G401.6 (cell line): ENCODE results near the gene ABHD1.

Experiments used
- FAIRE-seq: peaks from 2 replicates; lab custom pipeline; 2012; peaks lifted over from hg19 to GRCh38; lab: Jason Lieb, UNC

Gene ABHD1

GRCh38 chr2:27086724-27087593, 36.7 kb upstream of the ABHD1 start, which contains the start of gene KHK:
KHK (plus strand) TSS chr2:27086772; CDS start chr2:27087260, 488 bp downstream.
- FAIRE-seq: no peak

GRCh38 chr2:27087823-27088410, 35.7 kb upstream of the ABHD1 start:
- no peak for FAIRE-seq

- FAIRE-seq: no peak
Measured at GRCh38 chr2:27088634-27089033, 35.0 kb upstream of the ABHD1 start.

- no peak for FAIRE-seq
Measured at GRCh38 chr2:27089111-27089954, 34.3 kb upstream of the ABHD1 start.

- FAIRE-seq: no peak
Measured at GRCh38 chr2:27091746-27092695, 31.6 kb upstream of the ABHD1 start.

GRCh38 chr2:27092696-27093429, 30.8 kb upstream of the ABHD1 start:
- FAIRE-seq: no peak

GRCh38 chr2:27093430-27094352, 29.9 kb upstream of the ABHD1 start:
- FAIRE-seq: no peak

GRCh38 chr2:27094353-27094984, 29.1 kb upstream of the ABHD1 start:
- FAIRE-seq: no peak

- FAIRE-seq: no peak
Measured at GRCh38 chr2:27095427-27095744, 28.2 kb upstream of the ABHD1 start.

- FAIRE-seq: no peak
Measured at GRCh38 chr2:27095745-27096651, 27.6 kb upstream of the ABHD1 start.

- FAIRE-seq: no peak
Measured at GRCh38 chr2:27096748-27097297, 26.8 kb upstream of the ABHD1 start.

- no peak for FAIRE-seq
Measured at GRCh38 chr2:27097341-27097740, 26.3 kb upstream of the ABHD1 start.

- no peak for FAIRE-seq
Measured at GRCh38 chr2:27099334-27099955, 24.2 kb upstream of the ABHD1 start.

GRCh38 chr2:27100036-27100435, 23.6 kb upstream of the ABHD1 start:
- no peak for FAIRE-seq

GRCh38 chr2:27102329-27102728, 21.3 kb upstream of the ABHD1 start:
- FAIRE-seq: no peak

GRCh38 chr2:27105981-27106380, 17.6 kb upstream of the ABHD1 start:
- FAIRE-seq: no peak

- no peak for FAIRE-seq
Measured at GRCh38 chr2:27108221-27108620, 15.4 kb upstream of the ABHD1 start.

- FAIRE-seq: no peak
Measured at GRCh38 chr2:27109083-27109482, 14.5 kb upstream of the ABHD1 start.
